Epithelial cell of alveolus of lung (primary cell): ENCODE data around the gene WBP4. TPM values are rescaled to one million over a fixed set of nuclear protein-coding genes. Genes with fewer than 3 reads are reported as not detected.

Source experiments
- total RNA-seq: library from RNA; depleted of rRNA; stranded (reverse); fragments of >200 nt; gene quantifications from 2 replicates; pipeline ENCODE4 v1.2.1, GENCODE V29; 2015

The WBP4 gene
- 5.2 and 7.5 TPM in 2 replicates for total RNA-seq

GRCh38 chr13:41061075-41061913 is at the start of gene WBP4:
TSS of gene WBP4 (plus strand) at chr13:41061509. CDS start at chr13:41061674, 165 bp downstream.

GRCh38 chr13:41019011-41019487 is 42.3 kb upstream of the WBP4 start, which contains the start of gene ELF1:
TSS of gene ELF1 (minus strand) at chr13:41019316. CDS start at chr13:40982054, 37,262 bp downstream.

GRCh38 chr13:41132512-41133152 is 71.3 kb downstream of the WBP4 start, which contains the start of gene KBTBD6:
TSS of gene KBTBD6 (minus strand) at chr13:41132802. CDS start at chr13:41132511, 291 bp downstream.

Other genes starting within 250 kb of the WBP4 start
- 29.5 and 43.6 TPM in 2 replicates for gene ELF1, start 42.2 kb upstream of the WBP4 start, total RNA-seq
- 8.3 and 13.7 TPM in 2 replicates for gene KBTBD6, start 71.3 kb downstream of the WBP4 start, total RNA-seq
- 2.5 and 6.8 TPM in 2 replicates for gene KBTBD7, start 133.1 kb downstream of the WBP4 start, total RNA-seq
- 5.3 and 12.7 TPM in 2 replicates for gene MTRF1, start 202.1 kb downstream of the WBP4 start, total RNA-seq
- 6.3 and 10.5 TPM in 2 replicates for gene NAA16, start 249.8 kb downstream of the WBP4 start, total RNA-seq